HG03097 (cell line): ENCODE measurements around the gene SIRT7.

Experiments used
- ATAC-seq: cut with Tn5 transposase; IDR thresholded peaks from one replicate; pipeline ENCODE4 v1.9.1; 2021; ENCODE audit not compliant: unreplicated experiment, low FRiP score

Gene SIRT7

DNA sequence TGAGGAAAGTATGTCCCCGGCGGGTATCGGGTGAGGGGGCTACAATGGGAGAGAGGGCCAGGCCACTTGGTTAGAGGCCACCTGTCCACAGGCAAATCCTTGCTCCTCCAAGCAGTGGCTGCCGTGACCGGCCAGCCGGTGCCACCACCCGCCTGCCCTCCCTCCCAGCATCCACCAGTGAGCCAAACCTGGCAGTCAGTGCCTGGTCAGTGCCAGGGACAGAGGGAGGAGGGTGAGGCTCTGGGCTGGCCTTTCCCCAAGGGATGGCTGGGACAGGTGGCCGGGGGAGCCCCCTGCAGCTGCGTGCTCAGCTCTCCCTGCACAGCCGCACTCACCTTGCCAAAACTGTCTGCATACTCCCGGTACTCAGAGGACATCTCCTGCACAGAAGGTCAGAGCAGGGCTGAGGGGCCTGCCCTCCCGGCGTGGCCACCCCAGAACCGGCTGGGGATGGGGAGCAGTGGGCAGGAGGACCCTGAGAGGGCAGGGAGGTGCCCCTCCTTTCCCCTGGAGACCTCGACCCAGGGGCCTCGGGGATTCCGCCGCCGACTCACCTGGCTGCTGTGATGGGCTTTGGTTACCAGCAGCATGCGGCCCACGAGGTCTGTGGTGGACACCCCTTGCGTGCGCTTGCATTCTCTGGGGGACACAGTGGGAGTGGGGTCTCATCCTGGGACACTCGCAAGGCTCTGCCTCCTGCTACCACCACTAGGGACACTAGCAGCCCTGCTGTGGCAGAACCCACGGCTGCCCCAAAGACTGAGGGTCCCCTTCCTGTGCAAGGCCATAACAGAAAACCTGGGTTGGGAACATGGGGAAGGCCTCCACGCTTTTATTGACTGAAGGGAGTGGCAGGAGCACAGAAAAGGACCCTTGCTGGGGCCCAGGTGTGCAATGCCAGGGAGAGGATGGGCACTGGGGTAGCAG, 10.5 kb downstream of the SIRT7 start:
- no peak for ATAC-seq

DNA sequence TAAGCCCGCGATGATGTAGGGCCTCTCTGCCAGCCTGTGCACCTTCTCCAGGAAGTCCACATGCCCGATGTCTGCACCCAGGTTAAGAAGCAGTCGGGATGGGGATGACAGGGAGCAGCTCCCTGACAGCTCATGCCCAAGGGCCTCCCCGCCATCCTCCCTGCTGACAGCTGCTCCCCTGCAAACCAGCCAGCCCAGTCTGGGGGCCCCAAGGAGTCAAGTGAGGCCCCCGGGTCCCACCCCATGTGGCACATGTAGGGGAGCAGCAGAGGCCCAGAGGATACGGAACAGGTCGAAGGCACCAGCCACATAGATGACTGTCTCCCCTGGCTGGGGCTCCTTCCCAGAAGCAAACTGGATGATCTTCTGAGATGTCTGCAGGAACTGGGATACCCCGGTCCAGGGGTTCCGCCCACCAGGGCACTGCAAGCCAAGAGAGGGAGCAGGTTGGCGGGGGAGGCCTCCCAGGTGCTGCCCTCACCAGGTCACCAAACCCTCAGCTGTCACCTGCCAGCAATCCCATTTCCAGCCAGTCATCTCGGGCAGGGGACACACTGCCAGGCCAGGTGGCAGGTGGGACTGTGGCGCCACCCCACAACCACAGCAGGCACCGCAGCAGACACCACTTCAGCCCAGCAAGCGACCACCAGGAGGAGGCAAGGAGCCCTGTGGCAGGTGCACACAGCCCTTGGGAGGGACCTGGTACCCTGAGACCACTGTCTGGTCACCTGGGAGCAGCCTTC, 11.3 kb downstream of the SIRT7 start:
- ATAC-seq: no peak

DNA sequence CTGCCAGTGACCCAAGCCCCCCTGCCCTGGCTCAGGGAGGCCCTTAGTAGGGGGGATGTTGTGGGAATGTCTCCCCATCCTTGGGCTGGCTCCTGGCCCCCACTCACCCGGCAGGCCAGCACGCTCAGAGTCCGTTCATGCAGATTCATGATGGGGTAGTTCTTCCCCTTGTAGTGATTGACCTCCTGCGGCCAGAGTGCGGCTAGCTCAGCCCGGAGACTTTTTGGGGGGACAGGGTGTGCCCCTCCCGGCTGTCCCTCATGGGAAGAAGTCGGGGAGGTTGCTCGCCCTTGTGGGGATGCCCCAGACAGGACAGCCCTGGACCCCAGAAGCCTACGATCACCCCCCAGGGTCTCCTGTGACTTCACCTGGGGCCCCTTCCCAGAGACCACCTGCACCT, 12.0 kb downstream of the SIRT7 start:
- no peak for ATAC-seq

DNA sequence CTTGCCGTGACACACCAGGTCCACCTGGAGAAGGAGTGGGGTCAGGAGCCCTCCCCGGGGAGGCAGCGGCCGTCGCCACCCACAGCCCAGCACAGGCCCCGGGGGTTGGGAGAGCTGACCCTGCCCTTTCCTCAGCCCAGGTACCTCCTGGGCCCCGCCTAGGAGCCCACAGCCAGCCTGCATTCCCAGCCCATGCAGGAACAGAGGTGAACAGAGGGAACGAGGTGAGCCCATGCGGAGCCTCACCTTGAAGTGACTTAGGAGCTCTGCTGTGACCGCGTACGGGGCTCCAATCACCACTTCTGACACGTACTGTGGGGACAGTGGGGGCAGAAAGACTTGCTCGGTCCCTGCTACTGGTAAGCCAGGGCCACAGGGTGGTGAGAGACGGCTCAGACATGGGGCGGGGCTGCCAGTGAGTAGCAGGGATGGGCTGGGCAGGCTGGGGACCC, 12.5 kb downstream of the SIRT7 start:
- ATAC-seq: no peak

DNA sequence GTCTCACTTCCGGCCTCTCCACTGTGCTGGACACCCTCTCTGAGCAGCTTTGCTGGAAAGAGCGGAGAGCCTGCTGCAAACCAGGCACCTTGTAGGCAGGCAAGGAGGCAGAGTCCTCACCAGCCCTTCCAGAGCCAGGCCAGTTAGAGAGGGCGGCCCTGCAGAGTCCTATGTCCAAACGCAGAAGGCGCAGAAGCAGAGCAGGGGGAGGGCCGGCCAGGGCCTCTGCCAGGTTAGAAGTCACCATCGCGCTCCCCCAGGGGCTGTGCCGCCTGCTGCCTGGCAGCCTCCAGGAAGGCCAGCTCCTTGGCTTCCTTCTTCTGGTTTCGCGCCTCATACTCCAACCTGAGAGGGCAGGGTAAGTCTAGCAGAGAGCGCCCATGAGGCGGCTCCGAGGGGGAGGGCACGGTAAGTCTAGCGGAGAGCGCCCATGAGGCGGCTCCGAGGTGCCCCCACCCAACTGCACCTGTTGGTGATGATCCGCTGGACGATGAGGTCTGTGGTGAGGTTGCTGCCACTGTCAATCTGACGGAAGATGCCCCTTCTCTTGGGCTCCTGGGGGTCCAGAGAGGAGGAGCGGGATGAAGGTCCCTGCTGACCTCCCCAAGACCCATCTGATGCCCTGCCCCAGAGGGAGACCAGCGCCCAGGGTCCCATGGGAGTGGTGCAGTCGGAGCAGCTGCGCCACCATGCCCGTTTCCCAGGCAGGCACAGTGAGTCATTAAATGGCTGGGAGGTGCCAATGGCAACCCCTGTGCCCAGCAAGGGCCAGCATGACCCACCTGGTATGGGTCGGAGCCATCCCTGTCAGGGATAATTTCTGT, 13.2 kb downstream of the SIRT7 start:
- no peak for ATAC-seq

DNA sequence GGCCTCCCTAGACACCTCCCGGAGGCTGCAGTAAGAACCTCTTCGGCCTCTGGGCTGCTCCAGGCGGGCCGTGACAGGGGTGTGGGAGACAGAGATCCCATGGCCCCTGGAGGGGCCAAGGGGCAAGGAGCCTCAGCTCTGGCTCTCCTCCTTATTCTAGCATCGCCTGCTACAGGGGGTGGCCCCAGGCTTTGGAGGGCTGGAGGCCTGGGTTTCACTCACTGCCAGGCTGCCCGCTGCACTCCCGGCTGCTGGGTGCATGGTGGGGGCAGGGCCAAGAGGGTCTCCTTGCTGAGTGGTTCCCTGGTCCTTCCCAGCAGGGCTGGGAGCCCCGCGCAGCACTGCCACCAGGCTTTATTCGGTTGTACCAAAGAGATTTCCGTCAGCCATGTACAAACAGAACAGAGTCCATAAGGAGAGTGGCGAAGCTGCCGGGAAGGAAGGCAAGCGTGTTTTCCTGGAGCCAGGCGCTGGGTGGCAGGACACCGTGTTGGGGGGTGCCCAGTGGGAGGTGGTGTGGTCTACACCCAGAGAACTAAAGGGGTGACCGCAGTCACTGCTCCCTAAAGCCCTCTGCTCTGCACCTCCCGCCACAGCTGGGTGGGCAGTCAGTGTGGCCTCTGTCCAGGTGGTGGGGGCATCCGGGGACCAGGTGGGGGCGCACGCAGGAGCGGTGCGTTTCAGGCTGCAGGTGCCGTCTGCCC, 13.9 kb downstream of the SIRT7 start:
- no peak for ATAC-seq

DNA sequence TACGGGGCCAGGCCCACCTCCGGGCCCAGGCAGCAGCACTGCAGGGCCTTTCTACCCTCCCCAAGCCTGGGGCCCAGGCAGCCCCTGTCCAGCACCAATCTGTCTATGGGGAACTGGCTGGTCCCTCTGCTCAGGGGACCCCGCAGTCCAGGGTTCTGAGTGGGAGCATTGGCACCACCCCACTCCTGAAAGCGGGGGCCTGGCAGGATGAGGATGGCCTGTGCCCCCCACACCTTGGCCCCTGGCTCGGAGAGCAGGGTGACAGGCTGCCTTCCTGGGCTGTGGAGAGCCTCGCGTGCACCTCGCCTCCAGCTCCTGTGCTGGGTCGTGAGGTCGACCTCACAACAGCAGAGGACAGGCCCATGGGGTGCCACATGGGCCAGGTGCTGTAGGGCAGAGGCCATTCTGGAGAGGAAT, 14.6 kb downstream of the SIRT7 start:
- no peak for ATAC-seq

DNA sequence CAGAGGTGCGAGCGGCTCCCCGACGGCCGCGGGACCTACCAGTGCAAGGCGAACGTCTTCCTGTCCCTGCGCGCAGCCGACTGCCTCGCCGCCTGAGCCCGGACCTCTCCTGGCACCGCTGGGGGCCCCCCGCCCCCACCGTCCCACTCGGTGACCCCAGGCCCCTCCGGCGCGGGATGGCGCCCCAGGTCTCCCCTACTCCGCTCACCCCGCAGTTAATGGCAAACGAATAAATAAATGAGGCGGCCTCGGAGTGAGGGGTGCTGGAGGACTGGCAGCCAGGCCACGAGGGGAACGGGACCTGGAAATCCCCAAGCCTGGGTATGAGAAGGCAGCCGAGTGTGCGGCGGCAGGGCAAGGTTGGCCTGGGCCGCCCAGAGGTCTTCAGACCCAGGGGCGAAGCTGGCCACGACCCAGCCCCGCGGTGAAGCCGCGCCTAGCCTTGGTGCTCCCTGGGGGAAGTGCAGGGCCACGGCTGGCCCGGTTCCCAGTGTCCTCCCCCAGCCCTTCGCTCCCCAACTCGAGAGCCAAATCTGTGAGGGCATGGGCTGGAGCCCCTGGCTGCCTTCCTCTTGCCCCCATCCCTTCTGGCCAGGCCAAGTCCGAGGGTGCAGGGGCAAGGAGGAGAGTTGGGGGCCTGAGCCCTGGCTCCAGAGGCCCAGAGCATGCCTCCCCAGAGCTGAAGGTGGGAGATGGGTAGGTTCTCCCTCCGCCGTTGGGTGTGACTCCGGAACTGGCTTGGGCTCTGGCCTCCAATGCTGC, 15.1 kb downstream of the SIRT7 start:
- no peak for ATAC-seq

DNA sequence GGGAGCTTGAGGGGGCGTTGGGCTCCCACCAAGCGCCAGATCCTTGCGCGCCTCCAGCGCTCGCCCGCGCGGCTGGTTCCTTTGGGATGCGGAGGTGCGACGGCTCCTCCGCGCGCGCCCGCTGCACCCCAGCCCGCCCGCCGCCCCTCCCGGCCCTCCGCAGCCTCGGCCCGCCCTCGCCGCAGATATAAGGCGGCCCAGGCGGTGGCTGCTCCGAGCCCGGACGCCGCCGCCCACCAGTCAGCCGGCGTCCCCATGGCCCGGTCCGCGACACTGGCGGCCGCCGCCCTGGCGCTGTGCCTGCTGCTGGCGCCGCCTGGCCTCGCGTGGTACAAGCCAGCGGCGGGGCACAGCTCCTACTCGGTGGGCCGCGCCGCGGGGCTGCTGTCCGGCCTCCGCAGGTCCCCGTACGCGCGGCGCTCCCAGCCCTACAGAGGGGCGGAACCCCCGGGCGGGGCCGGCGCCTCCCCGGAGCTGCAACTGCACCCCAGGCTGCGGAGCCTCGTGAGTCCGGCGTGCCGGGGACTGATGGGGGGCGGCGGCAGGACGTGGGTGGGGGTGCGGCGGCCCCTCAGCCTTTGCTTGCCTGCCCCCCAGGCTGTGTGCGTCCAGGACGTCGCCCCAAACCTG, 15.8 kb downstream of the SIRT7 start, which contains the start of gene NPB:
Gene NPB, plus strand, starts transcription at position 216 of the 630 bp plus-strand sequence. Its CDS starts 40 bp downstream, at position 256.
- ATAC-seq: no peak

DNA sequence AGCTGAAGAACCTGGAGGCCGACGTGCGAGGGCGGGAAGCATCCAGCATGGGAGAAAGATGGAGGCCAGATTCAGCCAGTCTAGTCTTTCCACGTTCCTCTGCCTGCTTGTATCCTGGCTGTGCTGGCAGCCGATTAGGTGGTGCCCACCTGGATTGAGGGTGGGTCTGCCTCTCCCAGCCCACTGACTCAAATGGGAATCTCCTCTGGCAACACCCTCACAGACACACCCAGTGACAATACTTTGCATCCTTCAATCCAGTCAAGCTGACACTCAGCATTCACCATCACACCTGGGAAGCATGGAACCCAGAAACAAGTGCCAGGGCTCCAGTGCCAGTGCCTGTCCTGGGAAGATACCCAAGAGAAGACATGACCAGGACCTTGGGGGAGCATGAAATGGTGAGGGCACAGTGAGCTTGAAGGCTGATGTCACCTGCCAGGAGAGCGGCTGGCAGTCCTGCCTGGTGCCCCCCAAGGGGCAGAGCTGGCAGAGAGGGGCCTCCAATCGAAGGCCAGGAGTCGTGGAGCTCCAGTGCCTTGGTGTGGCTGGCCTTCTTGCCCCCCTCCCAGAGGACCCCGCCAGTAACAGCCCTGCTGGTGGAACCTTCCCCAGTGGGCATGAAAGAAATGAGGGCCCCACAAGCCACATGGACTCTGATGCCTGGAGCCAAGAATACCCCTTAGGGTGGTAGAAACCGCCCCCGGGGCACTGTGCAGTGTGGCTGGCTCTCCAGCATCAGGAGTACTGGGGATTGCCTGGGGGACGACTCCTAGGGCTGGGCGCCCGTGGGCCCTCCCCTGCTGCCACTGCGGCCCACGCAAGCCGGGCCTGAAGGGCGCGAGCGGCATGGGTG, 16.6 kb downstream of the SIRT7 start:
- no peak for ATAC-seq

DNA sequence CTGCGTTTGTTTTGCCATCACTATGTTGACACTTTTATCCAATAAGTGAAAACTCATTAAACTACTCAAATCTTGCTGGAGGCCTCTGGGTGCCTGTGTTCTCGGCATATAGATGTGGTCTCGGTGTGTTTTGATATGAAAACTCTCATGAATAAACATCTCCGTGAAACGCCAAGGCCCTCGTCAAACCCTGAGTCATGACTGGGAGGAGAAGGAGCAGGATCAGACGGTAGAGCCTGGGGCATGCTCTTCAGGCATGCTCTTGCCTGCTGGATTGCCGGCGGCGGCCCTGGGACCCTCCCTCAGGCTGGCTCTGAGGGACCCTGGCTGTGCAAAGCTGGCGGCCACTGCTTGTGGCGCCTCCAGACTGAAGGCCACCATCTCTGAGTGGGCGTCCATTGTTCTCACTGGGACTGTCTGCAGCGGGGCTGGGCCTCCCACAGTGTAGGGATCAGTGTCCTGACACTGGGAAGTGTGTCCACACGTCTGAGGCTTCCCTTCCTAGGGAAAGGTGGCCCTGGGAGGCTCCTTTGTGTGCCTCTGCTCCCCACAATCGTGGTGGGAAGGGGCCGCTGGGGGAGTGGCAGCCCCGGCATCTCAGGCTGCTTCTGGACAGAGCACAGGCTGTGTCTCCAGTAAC, 17.7 kb downstream of the SIRT7 start:
- ATAC-seq: no peak

DNA sequence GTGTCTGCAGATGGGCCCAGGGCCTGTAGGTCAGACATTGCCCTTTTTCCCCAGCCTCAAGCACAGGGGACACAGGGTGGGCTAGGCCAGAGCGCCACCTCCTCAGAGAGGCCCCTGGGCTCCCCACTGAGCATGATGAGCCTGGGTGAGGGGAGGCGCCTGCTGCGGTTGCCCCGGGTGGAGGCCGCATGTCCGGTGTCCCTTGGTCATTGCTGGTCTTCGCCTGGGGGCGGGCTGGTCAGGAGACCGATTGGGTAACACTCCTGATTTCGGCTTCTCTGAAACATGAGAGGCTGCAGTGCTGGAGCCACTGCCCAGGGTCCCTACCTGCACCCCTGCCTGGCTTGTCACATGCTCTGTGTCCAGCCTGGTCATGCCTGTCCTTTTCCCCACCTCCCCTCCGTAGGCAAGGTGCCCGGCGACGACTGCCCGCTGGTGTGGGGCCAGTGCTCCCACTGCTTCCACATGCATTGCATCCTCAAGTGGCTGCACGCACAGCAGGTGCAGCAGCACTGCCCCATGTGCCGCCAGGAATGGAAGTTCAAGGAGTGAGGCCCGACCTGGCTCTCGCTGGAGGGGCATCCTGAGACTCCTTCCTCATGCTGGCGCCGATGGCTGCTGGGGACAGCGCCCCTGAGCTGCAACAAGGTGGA, 18.3 kb downstream of the SIRT7 start:
- no peak for ATAC-seq

DNA sequence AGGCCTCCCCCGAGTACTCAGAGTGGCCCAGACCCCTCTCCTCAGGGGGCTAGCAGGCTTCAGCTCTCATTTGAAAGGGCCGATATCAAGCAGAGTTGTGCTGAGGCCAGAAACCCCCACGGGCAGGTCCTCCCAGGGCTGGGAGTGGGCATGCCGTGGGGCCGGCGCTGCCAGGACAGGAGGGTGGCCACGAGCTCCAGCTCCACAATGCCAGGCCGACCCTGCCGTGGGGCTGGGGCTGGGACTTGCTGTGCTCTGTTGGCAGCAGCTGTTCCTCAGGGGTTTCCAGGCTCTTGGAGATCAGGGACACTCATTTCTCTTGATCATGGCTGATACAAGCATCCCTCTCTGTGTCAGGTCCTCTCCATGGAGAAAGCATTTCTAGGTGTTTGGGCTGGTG, 19.1 kb downstream of the SIRT7 start:
- ATAC-seq: no peak

DNA sequence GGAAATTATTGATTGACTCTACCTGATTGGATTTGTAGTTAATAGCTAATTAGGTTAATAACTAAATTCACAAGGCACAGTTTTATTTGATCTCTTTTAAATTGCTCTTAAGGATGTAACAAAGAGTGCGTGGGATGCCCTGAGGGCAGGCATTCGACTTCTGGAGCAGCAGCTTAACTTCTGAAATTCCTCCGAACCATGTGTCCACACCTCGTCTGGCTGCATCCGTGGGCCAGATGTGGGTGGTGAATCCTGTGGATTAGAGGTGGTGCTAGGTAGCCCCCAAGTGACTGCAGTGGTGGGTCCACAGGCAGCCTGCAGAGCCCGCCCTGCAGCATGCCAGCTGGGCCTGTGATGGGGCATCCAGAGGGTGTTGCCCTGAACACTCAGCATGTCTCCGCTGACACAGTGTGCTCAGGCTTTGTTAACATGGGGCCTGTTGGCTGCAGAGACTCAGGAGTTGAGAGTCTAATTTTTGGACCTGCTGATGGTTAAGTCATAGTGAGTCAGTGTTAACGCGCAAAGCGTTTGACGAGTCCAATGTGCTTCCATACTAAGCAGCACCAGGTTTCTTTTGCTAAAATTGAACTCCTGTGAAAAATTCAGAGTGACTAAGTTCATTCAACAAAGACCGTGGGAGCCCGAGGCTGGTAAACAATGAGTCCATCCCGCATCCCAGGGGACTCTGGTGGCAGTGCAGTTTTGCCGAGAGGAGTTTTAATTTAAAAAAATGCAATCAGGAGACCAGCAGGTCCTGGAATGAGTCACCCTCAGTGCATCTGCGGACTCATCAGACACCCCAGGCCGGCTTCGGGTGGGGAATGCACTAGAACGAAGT, 19.7 kb downstream of the SIRT7 start:
- ATAC-seq: no peak

DNA sequence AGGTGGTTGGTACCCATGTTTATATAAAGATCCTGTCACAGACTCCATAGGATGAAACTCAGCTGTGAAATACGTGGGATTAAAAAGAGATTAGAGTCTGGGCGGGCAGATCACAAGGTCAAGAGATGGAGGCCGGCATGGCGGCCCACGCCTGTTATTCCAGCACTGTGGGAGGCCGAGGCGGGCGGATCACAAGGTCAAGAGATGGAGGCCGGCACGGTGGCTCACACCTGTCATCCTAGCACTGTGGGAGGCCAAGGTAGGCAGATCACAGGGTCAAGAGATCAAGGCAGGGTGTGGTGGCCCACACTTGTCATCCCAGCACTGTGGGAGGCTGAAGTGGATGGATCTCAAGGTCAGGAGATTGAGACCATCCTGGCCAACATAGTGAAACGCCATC, 22.6 kb downstream of the SIRT7 start:
- no peak for ATAC-seq

DNA sequence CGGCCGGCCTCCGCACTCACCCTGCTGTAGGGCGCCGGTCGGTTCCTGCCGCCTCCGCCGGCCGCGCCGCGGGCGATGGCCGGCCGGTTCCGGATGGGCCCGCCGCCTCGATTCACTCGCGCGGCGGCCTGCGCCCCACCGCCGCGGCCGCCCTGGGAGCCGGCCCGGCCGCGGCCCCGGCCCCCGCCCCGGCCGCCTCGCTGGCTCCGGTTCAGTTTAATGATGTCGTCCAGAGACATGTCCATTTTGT, 26.7 kb downstream of the SIRT7 start:
- no peak for ATAC-seq
